Endothelial cell (in vitro differentiated cells): ENCODE measurements around the gene STMN3. TPM values are rescaled to one million over a fixed set of nuclear protein-coding genes. Genes with fewer than 3 reads are reported as not detected.

Experiments
- DNase-seq: peaks from one replicate; pipeline ENCODE4 v3.0.0; 2021; ENCODE audit warnings: low spot score
- H3K27ac Mint-ChIP-seq: one replicate; pipeline ENCODE4 v1.8.0; 2021; ENCODE audit warnings: mixed read lengths, inconsistent platforms; ENCODE audit not compliant: unreplicated experiment
- H3K27me3 Mint-ChIP-seq: one replicate; pipeline ENCODE4 v1.8.0; 2021; ENCODE audit warnings: mild to moderate bottlenecking, moderate library complexity, mixed read lengths, inconsistent platforms; ENCODE audit not compliant: unreplicated experiment
- H3K36me3 Mint-ChIP-seq: one replicate; pipeline ENCODE4 v1.8.0; 2021; ENCODE audit warnings: mild to moderate bottlenecking, low read depth, mixed read lengths, inconsistent platforms; ENCODE audit not compliant: unreplicated experiment
- H3K4me1 Mint-ChIP-seq: one replicate; pipeline ENCODE4 v1.8.0; 2021; ENCODE audit warnings: mild to moderate bottlenecking, mixed read lengths, inconsistent platforms; ENCODE audit not compliant: unreplicated experiment
- H3K4me3 Mint-ChIP-seq: one replicate; pipeline ENCODE4 v1.8.0; 2021; ENCODE audit warnings: mild to moderate bottlenecking, mixed read lengths, inconsistent platforms; ENCODE audit not compliant: unreplicated experiment
- H3K9me3 Mint-ChIP-seq: one replicate; pipeline ENCODE4 v1.8.0; 2021; ENCODE audit warnings: mixed read lengths, inconsistent platforms; ENCODE audit not compliant: unreplicated experiment
- CTCF ChIP-seq: fragments of 200-600 bp; sonication (generic); IDR thresholded peaks from one replicate; pipeline ENCODE4 v1.5.0; 2021; ENCODE audit warnings: antibody characterized with exemption; ENCODE audit not compliant: unreplicated experiment
- total RNA-seq: library from RNA; stranded (reverse); fragmentation: NEBNext Ultra II Directional; extraction: Animal tissue kit (Norgen Biotek cat#: 25700); gene quantifications from one replicate; pipeline ENCODE4 v1.2.1, GENCODE V29; 2021; ENCODE audit not compliant: unreplicated experiment

Gene STMN3
- total RNA-seq, 1 donor from 2014 or later = 12.8 TPM

- TF ChIP-seq CTCF = no peak
- H3K4me1 Mint-ChIP-seq = peaks cover 4% of the 10 kb centered on the region
- H3K27me3 Mint-ChIP-seq = peaks cover 12% of the 10 kb centered on the region
- no peak overlapping the region for H3K27ac Mint-ChIP-seq
- peak; percentile 4 for DNase-seq
- peaks cover 4% of the 10 kb centered on the region for H3K36me3 Mint-ChIP-seq
- no peak overlapping the region for H3K4me3 Mint-ChIP-seq
- no peaks in the 10 kb centered on the region for H3K9me3 Mint-ChIP-seq
Measured at GRCh38 chr20:63697357-63697867, 44.2 kb upstream of the STMN3 start.

- Mint-ChIP-seq H3K4me1 (peaks cover 4% of the 10 kb centered on the region), H3K27ac (no peak within 1 kb of the TSS), H3K4me3 (no peak within 1 kb of the TSS), H3K9me3 (no peaks in the 10 kb centered on the region), H3K27me3 (peaks cover 12% of the 10 kb centered on the region), H3K36me3 (peaks cover 4% of the 10 kb centered on the region)
- no peak for TF ChIP-seq CTCF
- peak; percentile 27 for DNase-seq
Measured at GRCh38 chr20:63696628-63697356, 43.6 kb upstream of the STMN3 start, which contains the start of gene TNFRSF6B. TSS of gene TNFRSF6B (plus strand) at chr20:63696652. CDS start at chr20:63696768, 116 bp downstream.

GRCh38 chr20:63696306-63696627 is 43.0 kb upstream of the STMN3 start:
- Mint-ChIP-seq H3K4me1 (peaks cover 4% of the 10 kb centered on the region), H3K27me3 (peaks cover 12% of the 10 kb centered on the region), H3K27ac (no peak overlapping the region), H3K36me3 (peaks cover 4% of the 10 kb centered on the region), H3K4me3 (no peak overlapping the region), H3K9me3 (no peaks in the 10 kb centered on the region)
- DNase-seq = no peak
- TF ChIP-seq CTCF = no peak

GRCh38 chr20:63695424-63696305 is 42.4 kb upstream of the STMN3 start:
- no peak overlapping the region for H3K27ac Mint-ChIP-seq

More at GRCh38 chr20:63695424-63696305, 42.4 kb upstream of the STMN3 start:
- DNase-seq = no peak
- H3K9me3 Mint-ChIP-seq = no peaks in the 10 kb centered on the region
- H3K27me3 Mint-ChIP-seq = peaks cover 12% of the 10 kb centered on the region
- no peak overlapping the region for H3K4me3 Mint-ChIP-seq
- H3K4me1 Mint-ChIP-seq = peaks cover 4% of the 10 kb centered on the region
- TF ChIP-seq CTCF = no peak
- peaks cover 4% of the 10 kb centered on the region for H3K36me3 Mint-ChIP-seq
